ENCODE results near the gene DENND2A. TPM values are rescaled to one million over a fixed set of nuclear protein-coding genes. Genes with fewer than 3 reads are reported as not detected.

DENND2A gene
- total and polyA plus RNA-seq, 10 of the 15 experiments (the other 5 are each of a cell fraction or from before 2014, with no cell fraction given): 0.01 TPM; not detected in 9

GRCh38 chr7:140681766-140682165 is 41.2 kb upstream of the DENND2A start (continued):
- TF ChIP-seq ZNF207 (IDR thresholded peaks at IDR 0.05; ENCODE audit: borderline replicate concordance): no peak
- TF ChIP-seq KLF5 (IDR thresholded peaks at IDR 0.05; ENCODE audit: partially characterized antibody): no peak
- no peak for TF ChIP-seq ZBTB33 (IDR thresholded peaks at IDR 0.05)
- TF ChIP-seq YBX1 (IDR thresholded peaks at IDR 0.05): no peak
- TF ChIP-seq RCOR1 (conservative IDR thresholded peaks at IDR 0.05; ENCODE audit: low read depth, low read length): no peak
- TF ChIP-seq MTA2 (IDR thresholded peaks at IDR 0.05; ENCODE audit: low read depth): no peak
- TF ChIP-seq TCF3 (IDR thresholded peaks at IDR 0.05; ENCODE audit: borderline replicate concordance, insufficient read depth, low read depth, low read length): no peak
- no peak for TF ChIP-seq IRF4 (IDR thresholded peaks at IDR 0.05; ENCODE audit: low read depth, low read length)
- TF ChIP-seq PRDM15 (CRISPR knock-in tag; IDR thresholded peaks at IDR 0.05): no peak
- no peak for TF ChIP-seq SMC3 (IDR thresholded peaks at IDR 0.05; ENCODE audit: borderline replicate concordance, low read length)

Data from GM12878 (cell line).